ENCODE results near the gene BBOF1. TPM values are rescaled to one million over a fixed set of nuclear protein-coding genes. Genes with fewer than 3 reads are reported as not detected.

Gene BBOF1
- total RNA-seq, 1 donor from 2014 or later: 5.7 TPM

- Mint-ChIP-seq H3K9me3 (ENCODE audit: unreplicated experiment) (no peaks in the 10 kb centered on the region), H3K36me3 (ENCODE audit: low read depth, unreplicated experiment) (peaks cover 3% of the 10 kb centered on the region), H3K4me1 (ENCODE audit: low read depth, unreplicated experiment) (no peaks in the 10 kb centered on the region), H3K27me3 (ENCODE audit: low read depth, unreplicated experiment) (no peaks in the 10 kb centered on the region), H3K4me3 (ENCODE audit: unreplicated experiment) (peak overlapping the region; percentile 93), H3K27ac (ENCODE audit: unreplicated experiment) (peak overlapping the region; percentile 93)
- Histone ChIP-seq H3K27ac (ENCODE audit: low read depth, low read length) (peak overlapping the region; percentile 94), H3K4me3 (ENCODE audit: insufficient read depth, low read depth, low read length) (peak overlapping the region; percentile 94), H3K4me1 (ENCODE audit: insufficient read depth, low read length) (peaks cover 8% of the 10 kb centered on the region), H3K9ac (ENCODE audit: low read length) (peak overlapping the region; percentile 97), H3K79me2 (ENCODE audit: insufficient read depth, low read length) (peaks cover 8% of the 10 kb centered on the region), H2AFZ (ENCODE audit: low read depth, low read length) (peak overlapping the region; percentile 95), H3K9me3 (ENCODE audit: insufficient read depth, low read depth, low read length) (no peaks in the 10 kb centered on the region), H3K36me3 (ENCODE audit: insufficient read depth, low read length) (peaks cover 5% of the 10 kb centered on the region), H3K27me3 (ENCODE audit: insufficient read depth, low read length) (no peaks in the 10 kb centered on the region), H4K20me1 (ENCODE audit: insufficient read depth, low read length) (no peaks in the 10 kb centered on the region), H3K4me2 (ENCODE audit: low read length) (peak overlapping the region; percentile 95)
- FAIRE-seq: no peak
- no peak for TF ChIP-seq CTCF (IDR thresholded peaks at IDR 0.05; ENCODE audit: insufficient read depth, low read depth, low read length)
- no peak for TF ChIP-seq EZH2 (IDR thresholded peaks at IDR 0.05; ENCODE audit: insufficient read depth, low read length)
- DNase-seq (ENCODE audit: low read depth): peak; percentile 87
These were observed 969 bp upstream of the BBOF1 start for GRCh38 chr14:74018174-74018585.

GRCh38 chr14:74019408-74020137 lies 424 bp downstream of the BBOF1 start:
- Histone ChIP-seq H3K27ac (ENCODE audit: low read depth, low read length) (peak overlapping the region; percentile 94), H3K4me1 (ENCODE audit: insufficient read depth, low read length) (peaks cover 8% of the 10 kb centered on the region), H2AFZ (ENCODE audit: low read depth, low read length) (peak overlapping the region; percentile 93), H3K79me2 (ENCODE audit: insufficient read depth, low read length) (peaks cover 8% of the 10 kb centered on the region), H3K9ac (ENCODE audit: low read length) (peak overlapping the region; percentile 97), H3K36me3 (ENCODE audit: insufficient read depth, low read length) (no peaks in the 10 kb centered on the region), H3K9me3 (ENCODE audit: insufficient read depth, low read depth, low read length) (no peaks in the 10 kb centered on the region), H3K4me2 (ENCODE audit: low read length) (peak overlapping the region; percentile 95), H3K27me3 (ENCODE audit: insufficient read depth, low read length) (no peaks in the 10 kb centered on the region), H4K20me1 (ENCODE audit: insufficient read depth, low read length) (no peaks in the 10 kb centered on the region), H3K4me3 (ENCODE audit: insufficient read depth, low read depth, low read length) (peak overlapping the region; percentile 94)
- no peaks in the 10 kb centered on the region for H3K36me3 Mint-ChIP-seq (ENCODE audit: low read depth, unreplicated experiment)
- H3K27me3 Mint-ChIP-seq (ENCODE audit: low read depth, unreplicated experiment): no peaks in the 10 kb centered on the region
- H3K9me3 Mint-ChIP-seq (ENCODE audit: unreplicated experiment): no peaks in the 10 kb centered on the region
- H3K4me3 Mint-ChIP-seq (ENCODE audit: unreplicated experiment): peak overlapping the region; percentile 92
- FAIRE-seq: no peak
- H3K4me1 Mint-ChIP-seq (ENCODE audit: low read depth, unreplicated experiment): no peaks in the 10 kb centered on the region
- peak; percentile 68 for DNase-seq (ENCODE audit: low read depth)
- no peak for TF ChIP-seq CTCF (IDR thresholded peaks at IDR 0.05; ENCODE audit: insufficient read depth, low read depth, low read length)
- no peak for TF ChIP-seq EZH2 (IDR thresholded peaks at IDR 0.05; ENCODE audit: insufficient read depth, low read length)
- H3K27ac Mint-ChIP-seq (ENCODE audit: unreplicated experiment): peak overlapping the region; percentile 92

GRCh38 chr14:74022346-74022745 lies 3.2 kb downstream of the BBOF1 start:
- H3K4me3 Mint-ChIP-seq (ENCODE audit: unreplicated experiment): no peak overlapping the region

More at GRCh38 chr14:74022346-74022745, 3.2 kb downstream of the BBOF1 start:
- Histone ChIP-seq H3K27ac (ENCODE audit: low read depth, low read length) (no peak overlapping the region), H3K9ac (ENCODE audit: low read length) (no peak overlapping the region), H3K9me3 (ENCODE audit: insufficient read depth, low read depth, low read length) (no peaks in the 10 kb centered on the region), H3K4me1 (ENCODE audit: insufficient read depth, low read length) (peaks cover 8% of the 10 kb centered on the region), H3K27me3 (ENCODE audit: insufficient read depth, low read length) (no peaks in the 10 kb centered on the region), H4K20me1 (ENCODE audit: insufficient read depth, low read length) (no peaks in the 10 kb centered on the region), H3K4me3 (ENCODE audit: insufficient read depth, low read depth, low read length) (no peak overlapping the region), H3K79me2 (ENCODE audit: insufficient read depth, low read length) (peaks cover 8% of the 10 kb centered on the region), H3K4me2 (ENCODE audit: low read length) (no peak overlapping the region), H3K36me3 (ENCODE audit: insufficient read depth, low read length) (no peaks in the 10 kb centered on the region), H2AFZ (ENCODE audit: low read depth, low read length) (no peak overlapping the region)
- H3K27ac Mint-ChIP-seq (ENCODE audit: unreplicated experiment): no peak overlapping the region
- no peak for DNase-seq (ENCODE audit: low read depth)
- H3K4me1 Mint-ChIP-seq (ENCODE audit: low read depth, unreplicated experiment): no peaks in the 10 kb centered on the region
- H3K36me3 Mint-ChIP-seq (ENCODE audit: low read depth, unreplicated experiment): no peaks in the 10 kb centered on the region
- H3K27me3 Mint-ChIP-seq (ENCODE audit: low read depth, unreplicated experiment): no peaks in the 10 kb centered on the region
- FAIRE-seq: no peak
- no peak for TF ChIP-seq EZH2 (IDR thresholded peaks at IDR 0.05; ENCODE audit: insufficient read depth, low read length)
- TF ChIP-seq CTCF (IDR thresholded peaks at IDR 0.05; ENCODE audit: insufficient read depth, low read depth, low read length): no peak
- no peaks in the 10 kb centered on the region for H3K9me3 Mint-ChIP-seq (ENCODE audit: unreplicated experiment)

All from astrocyte (in vitro differentiated cells and primary cell).